SK-N-SH treated with all-trans-retinoic acid at 6 μM for 48 hours (cell line): ENCODE data around the gene KLK1.

Source experiments
- ATAC-seq: fragments of 200-7000 bp; cut with Tn5 transposase; 3 replicates; pipeline ENCODE4 v1.9.1; 2020; ENCODE audit warnings: mild to moderate bottlenecking, moderate library complexity
- BACH2 ChIP-seq: fragments of 250-450 bp; sonication (Bioruptor Pico); IDR thresholded peaks from 2 replicates; pipeline ENCODE4 v1.9.0; 2021; ENCODE audit warnings: mild to moderate bottlenecking, borderline replicate concordance
- CREB5 ChIP-seq: fragments of 250-450 bp; sonication (Bioruptor Pico); IDR thresholded peaks from 2 replicates; pipeline ENCODE4 v1.5.1; 2020; ENCODE audit warnings: low read depth, mild to moderate bottlenecking, moderate library complexity
- CSDC2 ChIP-seq: fragments of 250-450 bp; sonication (Bioruptor Pico); IDR thresholded peaks from 2 replicates; pipeline ENCODE4 v1.5.0; 2020; ENCODE audit warnings: mild to moderate bottlenecking, moderate library complexity
- CSRNP3 ChIP-seq: fragments of 250-450 bp; sonication (Bioruptor Pico); IDR thresholded peaks from 2 replicates; pipeline ENCODE4 v1.5.1; 2021; ENCODE audit warnings: mild to moderate bottlenecking, moderate library complexity
- ESRRG ChIP-seq: fragments of 250-450 bp; sonication (Bioruptor Pico); IDR thresholded peaks from 2 replicates; pipeline ENCODE4 v1.6.1; 2021; ENCODE audit warnings: mild to moderate bottlenecking
- ISL1 ChIP-seq: fragments of 250-450 bp; sonication (Bioruptor Pico); IDR thresholded peaks from 2 replicates; pipeline ENCODE4 v2.1.2; 2022; ENCODE audit warnings: mild to moderate bottlenecking, moderate library complexity
- OSR1 ChIP-seq: fragments of 250-450 bp; sonication (Bioruptor Pico); IDR thresholded peaks from 2 replicates; pipeline ENCODE4 v1.8.0; 2022; ENCODE audit warnings: moderate library complexity, mild to moderate bottlenecking, inconsistent platforms
- PATZ1 ChIP-seq: fragments of 250-450 bp; sonication (Bioruptor Pico); IDR thresholded peaks from 2 replicates; pipeline ENCODE4 v1.8.0; 2020; ENCODE audit warnings: mild to moderate bottlenecking, moderate library complexity, borderline replicate concordance
- POU6F1 ChIP-seq: fragments of 250-450 bp; sonication (Bioruptor Pico); IDR thresholded peaks from 2 replicates; pipeline ENCODE4 v1.8.0; 2021; ENCODE audit warnings: low read depth, mild to moderate bottlenecking, moderate library complexity, borderline replicate concordance
- PPARA ChIP-seq: fragments of 250-450 bp; sonication (Bioruptor Pico); IDR thresholded peaks from 2 replicates; pipeline ENCODE4 v1.5.0; 2020; ENCODE audit warnings: mild to moderate bottlenecking, borderline replicate concordance
- RARB ChIP-seq: fragments of 250-450 bp; sonication (Bioruptor Pico); IDR thresholded peaks from 2 replicates; pipeline ENCODE4 v1.8.0; 2021; ENCODE audit warnings: mild to moderate bottlenecking, moderate library complexity
- SNAI2 ChIP-seq: fragments of 250-450 bp; sonication (Bioruptor Pico); IDR thresholded peaks from 2 replicates; pipeline ENCODE4 v1.5.0; 2020; ENCODE audit warnings: mild to moderate bottlenecking, moderate library complexity
- TCF4 ChIP-seq: fragments of 250-450 bp; sonication (Bioruptor Pico); IDR thresholded peaks from 2 replicates; pipeline ENCODE4 v1.8.0; 2021; ENCODE audit warnings: mild to moderate bottlenecking, moderate library complexity, borderline replicate concordance
- TOX ChIP-seq: fragments of 250-450 bp; sonication (Bioruptor Pico); IDR thresholded peaks from 2 replicates; pipeline ENCODE4 v1.8.0; 2021; ENCODE audit warnings: mild to moderate bottlenecking, moderate library complexity, borderline replicate concordance
- TSHZ2 ChIP-seq: fragments of 250-450 bp; sonication (Bioruptor Pico); IDR thresholded peaks from 2 replicates; pipeline ENCODE4 v1.5.0; 2020; ENCODE audit warnings: mild to moderate bottlenecking, moderate library complexity
- ZC3H10 ChIP-seq: fragments of 250-450 bp; sonication (Bioruptor Pico); IDR thresholded peaks from 2 replicates; pipeline ENCODE4 v1.5.1; 2021; ENCODE audit warnings: mild to moderate bottlenecking, moderate library complexity
- ZFP3 ChIP-seq: fragments of 250-450 bp; sonication (Bioruptor Pico); IDR thresholded peaks from 2 replicates; pipeline ENCODE4 v1.5.0; 2020; ENCODE audit warnings: mild to moderate bottlenecking, moderate library complexity
- ZFP30 ChIP-seq: fragments of 450-650 bp; formaldehyde crosslinking; IDR thresholded peaks from 2 replicates; pipeline ENCODE4 v1.5.0; 2022; ENCODE audit warnings: mild to moderate bottlenecking, moderate library complexity
- ZNF565 ChIP-seq: fragments of 450-650 bp; formaldehyde crosslinking; conservative IDR thresholded peaks from 2 replicates; pipeline ENCODE4 v1.5.0; 2020; ENCODE audit warnings: low read depth, mild to moderate bottlenecking, moderate library complexity

KLK1 gene

GRCh38 chr19:50821622-50822021, 2.0 kb downstream of the KLK1 start:
- no peak for ATAC-seq
- no peak for TF ChIP-seq ZFP3 (CRISPR knock-in tag)
- TF ChIP-seq TOX (CRISPR knock-in tag): no peak
- TF ChIP-seq OSR1 (CRISPR knock-in tag): no peak
- no peak for TF ChIP-seq PATZ1 (CRISPR knock-in tag)
- TF ChIP-seq RARB (CRISPR knock-in tag): no peak
- no peak for TF ChIP-seq ZC3H10 (CRISPR knock-in tag)
- TF ChIP-seq SNAI2: no peak
- TF ChIP-seq TSHZ2 (CRISPR knock-in tag): no peak
- no peak for TF ChIP-seq BACH2
- no peak for TF ChIP-seq CSRNP3 (CRISPR knock-in tag)
- no peak for TF ChIP-seq PPARA (CRISPR knock-in tag)
- no peak for TF ChIP-seq ZFP30 (CRISPR knock-in tag)
- TF ChIP-seq CSDC2 (CRISPR knock-in tag): no peak
- TF ChIP-seq POU6F1 (CRISPR knock-in tag): no peak

- TF ChIP-seq TCF4 (CRISPR knock-in tag): no peak
- no peak for TF ChIP-seq OSR1 (CRISPR knock-in tag)
- TF ChIP-seq ZNF565: no peak
- no peak for TF ChIP-seq PPARA (CRISPR knock-in tag)
- no peak for TF ChIP-seq PATZ1 (CRISPR knock-in tag)
- TF ChIP-seq POU6F1 (CRISPR knock-in tag): no peak
- TF ChIP-seq BACH2: no peak
- TF ChIP-seq TOX (CRISPR knock-in tag): no peak
- ATAC-seq: no peak
Measured at GRCh38 chr19:50821248-50821612, 2.4 kb downstream of the KLK1 start.

GRCh38 chr19:50820549-50821247, 2.9 kb downstream of the KLK1 start:
- no peak for ATAC-seq
- TF ChIP-seq CSRNP3 (CRISPR knock-in tag) (no peak), CREB5 (CRISPR knock-in tag) (no peak), SNAI2 (no peak), ESRRG (no peak), ISL1 (CRISPR knock-in tag) (no peak), TOX (CRISPR knock-in tag) (no peak), ZFP30 (CRISPR knock-in tag) (no peak), ZFP3 (CRISPR knock-in tag) (no peak)
